GM18498 (cell line): ENCODE results near the gene CCDC93.

ENCODE experiments used
- ATAC-seq: cut with Tn5 transposase; IDR thresholded peaks from one replicate; pipeline ENCODE4 v1.9.1; 2021; ENCODE audit warnings: mild to moderate bottlenecking, moderate library complexity; ENCODE audit not compliant: unreplicated experiment

The CCDC93 gene

GRCh38 chr2:117958186-117958585 lies 55.7 kb downstream of the CCDC93 start:
- ATAC-seq: no peak

DNA sequence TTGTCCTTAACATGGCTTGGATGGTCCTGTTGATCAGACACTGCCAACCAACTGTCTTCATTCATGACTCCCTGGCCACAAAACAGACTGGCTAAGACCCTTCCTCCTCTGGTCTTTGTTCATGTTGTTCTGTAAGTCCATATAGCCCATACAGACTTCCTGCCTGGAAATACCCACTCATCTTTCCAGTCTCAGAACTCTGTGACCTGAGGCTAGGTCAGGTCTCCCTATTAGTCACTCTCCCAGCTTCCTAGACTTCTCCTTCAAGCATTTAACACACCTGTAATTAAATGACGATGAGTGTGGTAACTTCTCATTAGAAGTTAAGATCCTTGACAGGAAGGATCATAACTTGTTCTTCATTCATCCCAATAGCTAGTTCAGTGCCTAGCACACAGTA lies 56.3 kb downstream of the CCDC93 start:
- no peak for ATAC-seq

DNA sequence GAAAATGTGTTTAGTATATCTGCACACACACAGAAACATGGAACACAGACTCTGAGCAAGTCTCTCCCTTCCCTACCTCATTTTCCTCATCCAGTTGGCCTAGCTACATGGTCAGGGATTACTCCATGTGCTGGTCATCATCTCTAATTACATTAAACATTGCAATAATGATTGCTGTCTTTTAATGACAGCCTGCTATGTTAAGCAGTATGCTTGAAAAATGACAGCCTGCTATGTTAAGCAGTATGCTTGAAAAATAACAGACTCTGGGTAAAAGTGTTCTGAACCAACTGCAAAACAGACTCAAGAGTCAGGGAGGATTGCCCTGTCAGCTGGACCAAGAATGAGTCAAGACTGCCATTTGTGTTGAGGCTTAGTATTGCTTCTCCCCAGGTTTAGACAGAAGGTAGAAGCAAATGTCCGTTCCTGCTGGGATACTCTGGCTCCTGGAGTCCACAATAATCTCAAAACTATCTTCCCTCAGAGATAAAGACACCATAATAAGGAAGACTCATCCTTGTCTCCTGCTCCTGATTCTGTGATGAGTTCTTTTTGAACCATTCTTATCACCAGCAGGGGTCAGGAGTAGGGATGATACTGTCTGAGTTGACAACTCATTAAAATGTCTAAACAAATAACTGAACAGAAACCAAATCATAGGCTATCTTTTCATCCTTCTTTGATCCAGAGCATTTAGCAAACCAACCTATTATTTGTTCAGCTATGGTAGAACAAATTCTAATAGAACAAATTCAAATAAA lies 57.7 kb downstream of the CCDC93 start:
- no peak for ATAC-seq

- no peak for ATAC-seq
These were observed 60.6 kb downstream of the CCDC93 start for GRCh38 chr2:117953231-117953630.

DNA sequence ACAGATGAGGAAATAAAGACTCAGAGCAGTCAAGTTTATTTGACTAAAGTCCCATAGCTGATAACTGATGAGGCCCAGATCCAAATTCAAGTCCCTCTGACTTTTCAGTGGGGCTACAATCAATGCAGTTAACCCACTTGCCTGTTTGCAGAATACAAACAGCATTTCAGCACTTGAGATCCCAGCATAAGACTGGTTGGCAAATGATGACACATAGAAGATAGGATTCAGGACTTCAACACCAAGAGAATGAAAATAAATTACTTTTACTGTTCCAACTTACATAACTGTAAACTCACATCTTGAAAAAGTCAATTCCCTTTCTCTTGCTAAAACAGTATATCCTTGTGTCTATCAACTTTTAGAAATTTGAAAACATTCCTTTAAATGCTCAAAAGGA lies 61.2 kb downstream of the CCDC93 start:
- no peak for ATAC-seq

GRCh38 chr2:117952228-117952627 lies 61.6 kb downstream of the CCDC93 start:
- ATAC-seq: no peak

GRCh38 chr2:117949806-117950205 lies 64.1 kb downstream of the CCDC93 start:
- no peak for ATAC-seq

DNA sequence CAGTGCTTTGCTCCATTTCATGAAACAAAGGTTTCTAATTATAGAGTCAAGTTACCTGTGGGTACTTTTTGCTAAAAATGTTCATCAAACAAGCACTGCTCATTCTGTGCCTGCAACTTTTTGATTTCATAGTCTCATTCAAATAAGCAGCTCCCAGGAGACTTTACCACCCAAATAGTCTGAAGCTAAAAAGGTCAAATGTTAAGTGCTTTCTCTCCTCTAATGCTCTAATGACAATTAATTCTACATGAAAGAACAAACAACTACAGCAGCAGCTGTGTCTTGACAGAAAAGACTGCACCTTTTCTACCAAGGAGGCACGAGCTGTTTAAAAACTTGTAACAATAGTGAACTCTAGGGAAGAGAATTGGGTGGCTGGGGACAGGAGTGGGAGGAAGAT lies 65.3 kb downstream of the CCDC93 start:
- no peak for ATAC-seq

GRCh38 chr2:117945296-117945695 lies 68.6 kb downstream of the CCDC93 start:
- ATAC-seq: no peak

DNA sequence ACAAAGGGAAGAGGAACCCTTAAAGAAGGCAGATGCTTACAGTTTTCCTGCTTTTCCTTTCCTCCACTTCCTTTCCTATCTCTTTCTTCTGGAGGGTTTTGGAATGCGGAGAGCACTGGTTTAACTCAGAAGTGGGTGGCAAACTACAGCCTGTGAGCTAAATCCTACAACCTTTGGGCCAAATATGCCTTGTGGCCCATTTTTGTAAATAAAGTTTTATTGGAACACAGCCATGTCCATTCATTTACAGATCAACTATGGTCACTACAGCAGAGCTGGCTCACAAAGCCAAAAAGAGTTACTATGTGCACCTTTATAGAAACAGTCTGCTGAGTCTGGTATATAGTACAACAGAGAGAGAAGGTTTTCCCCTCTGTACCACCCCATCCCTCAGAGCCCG lies 69.1 kb downstream of the CCDC93 start:
- no peak for ATAC-seq

- ATAC-seq: no peak
These were observed 70.7 kb downstream of the CCDC93 start for GRCh38 chr2:117943013-117943672.

DNA sequence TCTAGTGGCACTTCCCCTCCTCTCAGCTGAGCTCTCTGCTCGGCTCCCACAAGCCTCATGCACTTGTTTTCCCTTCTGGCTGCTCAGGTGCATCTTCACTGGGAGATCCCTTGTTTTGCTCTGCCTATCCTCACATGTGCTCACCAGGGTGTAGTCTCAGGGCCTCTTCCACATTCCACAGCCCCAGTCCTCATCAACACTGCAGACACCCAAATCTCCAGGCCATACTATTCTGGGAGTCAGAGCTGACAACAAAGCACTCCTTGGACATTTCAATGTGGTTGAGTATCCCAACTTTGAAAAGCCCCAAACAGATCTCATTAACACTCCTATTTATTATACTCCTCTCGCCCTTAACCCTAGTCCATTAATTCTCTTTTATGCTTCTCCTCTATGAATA lies 71.3 kb downstream of the CCDC93 start:
- ATAC-seq: no peak

DNA sequence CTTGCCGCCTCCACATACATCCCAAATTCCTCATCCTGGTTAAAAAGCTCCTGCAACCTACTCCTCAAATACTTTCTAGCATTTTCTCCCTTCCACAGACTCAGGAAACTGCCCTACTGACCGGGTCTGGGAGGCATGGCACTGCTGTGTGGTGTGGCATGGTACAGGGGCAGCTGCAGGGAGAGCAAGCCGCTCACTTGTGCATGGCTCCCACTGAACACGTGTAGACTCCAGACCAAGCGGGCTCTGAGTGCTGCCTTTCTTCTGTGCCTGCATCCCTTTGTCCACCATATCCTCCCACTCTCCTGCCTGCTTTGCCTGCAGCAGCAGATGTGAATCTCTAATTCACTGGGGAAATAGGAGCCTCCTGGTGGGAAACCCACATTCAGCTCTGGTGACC lies 72.2 kb downstream of the CCDC93 start:
- no peak for ATAC-seq

DNA sequence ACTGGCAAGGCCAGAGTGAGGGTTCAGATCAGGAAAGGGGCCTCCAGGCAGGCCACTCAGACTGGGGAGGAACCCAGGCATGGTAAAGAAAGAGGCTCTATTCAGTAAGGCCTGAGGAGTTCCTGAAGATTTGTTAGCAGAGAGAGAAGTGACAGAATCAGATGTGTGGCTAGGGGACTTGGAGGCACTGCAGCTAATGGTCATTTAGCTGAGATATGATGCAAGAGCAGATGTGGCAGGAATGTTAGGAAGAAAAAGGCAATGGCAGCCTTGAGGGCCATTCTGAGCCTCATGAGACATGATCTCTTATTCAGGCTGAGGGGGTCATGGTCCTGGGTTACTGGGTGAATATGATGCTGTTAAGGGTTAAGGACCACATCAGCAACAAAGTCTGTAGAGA lies 73.4 kb downstream of the CCDC93 start:
- no peak for ATAC-seq

GRCh38 chr2:117938611-117939010 lies 75.3 kb downstream of the CCDC93 start:
- no peak for ATAC-seq

- ATAC-seq: no peak
These were observed 76.9 kb downstream of the CCDC93 start for GRCh38 chr2:117936871-117937428.

- ATAC-seq: no peak
These were observed 77.9 kb downstream of the CCDC93 start for GRCh38 chr2:117935954-117936353.

DNA sequence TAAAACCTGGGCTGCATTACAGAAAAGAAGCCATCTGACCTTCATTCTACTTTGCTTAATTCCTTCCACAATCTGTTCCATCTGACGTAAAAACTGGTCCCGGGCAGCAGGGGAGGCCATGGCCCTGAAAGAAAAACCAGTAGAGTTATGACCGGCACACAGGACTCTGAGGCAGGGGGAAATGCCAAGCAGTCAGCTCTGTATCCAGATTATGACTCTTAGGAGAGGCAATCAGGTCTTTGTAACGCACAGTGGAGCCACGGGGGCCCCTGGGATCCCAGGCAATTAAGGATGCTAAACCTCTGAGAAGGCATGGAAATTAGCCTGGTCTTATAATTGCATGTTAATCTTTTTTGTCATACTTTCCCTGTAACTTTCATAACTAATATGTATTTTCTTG lies 78.4 kb downstream of the CCDC93 start:
- ATAC-seq: no peak

DNA sequence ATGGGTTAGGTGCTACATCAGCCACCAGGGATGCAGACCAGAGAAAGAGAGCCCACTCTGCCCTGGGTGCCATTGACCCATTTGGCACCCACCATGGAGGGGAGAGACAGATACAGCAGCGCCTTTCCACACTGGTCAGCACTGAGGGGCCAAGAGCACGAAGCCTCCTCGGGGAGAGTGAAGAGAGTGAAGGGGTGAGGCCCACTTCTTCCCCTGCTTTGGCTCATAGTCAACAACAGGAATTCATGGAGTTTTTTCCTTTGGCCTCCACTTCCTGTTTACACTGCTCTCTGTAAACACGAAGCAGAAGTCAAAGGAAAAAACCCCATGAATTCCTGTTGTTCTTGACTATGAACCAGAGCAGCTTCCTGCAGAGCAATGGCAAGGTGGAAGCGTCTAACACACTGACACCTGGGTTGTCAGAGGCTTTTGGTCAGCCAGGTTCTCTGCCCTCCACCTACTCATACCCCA lies 80.0 kb downstream of the CCDC93 start:
- no peak for ATAC-seq

GRCh38 chr2:117931978-117932377 lies 81.9 kb downstream of the CCDC93 start:
- ATAC-seq: no peak

- no peak for ATAC-seq
These were observed 82.6 kb downstream of the CCDC93 start for GRCh38 chr2:117931266-117931665.

- ATAC-seq: no peak
These were observed 83.1 kb downstream of the CCDC93 start for GRCh38 chr2:117930775-117931174.
